GM13977 (cell line): ENCODE results near the gene DNAJB8.
A peak's percentile ranks its signal among the peaks of the same experiment; 100 is the strongest.

Source experiments
- DNase-seq: peaks from one replicate; pipeline ENCODE4 v3.0.0; 2012; ENCODE audit warnings: low spot score
- CTCF ChIP-seq: IDR thresholded peaks from 2 replicates; pipeline ENCODE4 v1.5.1; 2012; ENCODE audit warnings: mild to moderate bottlenecking, control low read depth; ENCODE audit not compliant: insufficient read depth; ENCODE audit errors: extremely low read depth, missing control alignments
- in situ Hi-C: fragments of 300-500 bp; cut with MboI; formaldehyde crosslinking; loops from one replicate; pipeline ENCODE4 v1.12.0; 2022; ENCODE audit warnings: low sequenced_read_pairs, low pct_unique_long_range_greater_than_20kb, mixed read lengths, inconsistent platforms; ENCODE audit not compliant: unreplicated experiment

Gene DNAJB8

GRCh38 chr3:128427872-128428822 is 38.5 kb downstream of the DNAJB8 start:
- TF ChIP-seq CTCF = no peak
- DNase-seq = no peak
- in situ Hi-C loops = no loop called here

- in situ Hi-C loops = no loop called here
- DNase-seq = no peak
- no peak for TF ChIP-seq CTCF
Observed at GRCh38 chr3:128427175-128427857, 39.4 kb downstream of the DNAJB8 start.

GRCh38 chr3:128426128-128426921 is 40.4 kb downstream of the DNAJB8 start:
- peak; percentile 96 for DNase-seq
- peak; percentile 99 for TF ChIP-seq CTCF
- in situ Hi-C loops = no loop called here

GRCh38 chr3:128425846-128426127 is 40.9 kb downstream of the DNAJB8 start:
- TF ChIP-seq CTCF = no peak
- DNase-seq = no peak
- in situ Hi-C loops = no loop called here

GRCh38 chr3:128425142-128425845 is 41.4 kb downstream of the DNAJB8 start:
- in situ Hi-C loops = no loop called here

More at GRCh38 chr3:128425142-128425845, 41.4 kb downstream of the DNAJB8 start:
- DNase-seq = no peak
- TF ChIP-seq CTCF = no peak
